T1000 (cell line): ENCODE results near the gene SRC.

Experiments
- DNase-seq: peaks from one replicate; lab custom pipeline; 2025; ENCODE audit warnings: mixed read lengths; lab: John Stamatoyannopoulos, UW

Gene SRC

DNA sequence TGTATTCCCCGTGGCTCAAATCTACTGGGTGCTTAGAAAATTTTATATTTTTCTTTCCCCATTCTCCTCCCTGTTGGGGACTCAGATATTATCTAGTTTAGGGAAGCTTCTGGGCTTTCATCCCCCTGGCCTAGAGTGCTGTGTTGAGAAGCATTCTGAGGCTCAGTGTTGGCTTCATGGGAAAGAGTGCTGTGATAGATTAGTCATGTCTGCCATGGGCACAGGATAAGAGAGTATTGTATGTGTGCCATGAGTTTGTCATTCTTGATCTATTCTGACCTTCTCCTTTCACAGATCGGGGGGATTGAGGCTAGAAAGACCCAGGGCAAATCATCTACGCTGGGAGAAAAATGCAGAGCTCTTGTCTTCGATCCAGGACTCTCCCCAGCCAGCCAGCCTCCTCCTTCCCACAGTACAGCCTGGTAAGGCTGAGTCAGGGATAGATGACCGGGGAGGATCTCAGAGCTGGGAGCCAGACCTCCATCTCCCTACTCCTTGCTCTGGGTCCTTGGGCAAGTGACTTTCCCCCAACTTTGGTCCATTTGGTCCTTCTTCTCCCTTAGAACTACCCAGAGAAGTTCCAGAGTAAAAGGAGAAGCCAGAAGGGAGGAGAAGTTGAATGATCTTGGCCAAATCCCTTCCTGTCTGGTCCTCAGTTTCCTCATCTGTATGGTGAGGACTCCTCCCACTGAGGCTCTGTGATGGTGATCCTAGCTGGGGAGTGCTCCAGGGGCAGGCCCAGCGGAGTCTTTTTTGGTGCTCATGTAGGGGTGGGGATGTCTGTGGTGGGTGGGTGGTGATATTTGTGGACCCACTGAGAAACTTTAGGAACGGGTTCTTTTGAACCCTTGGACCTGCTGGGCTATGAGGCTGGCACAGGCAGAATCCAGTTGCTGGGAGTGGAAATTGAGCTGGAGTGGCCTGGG lies 5.0 kb downstream of the SRC start:
- no peak for DNase-seq

DNA sequence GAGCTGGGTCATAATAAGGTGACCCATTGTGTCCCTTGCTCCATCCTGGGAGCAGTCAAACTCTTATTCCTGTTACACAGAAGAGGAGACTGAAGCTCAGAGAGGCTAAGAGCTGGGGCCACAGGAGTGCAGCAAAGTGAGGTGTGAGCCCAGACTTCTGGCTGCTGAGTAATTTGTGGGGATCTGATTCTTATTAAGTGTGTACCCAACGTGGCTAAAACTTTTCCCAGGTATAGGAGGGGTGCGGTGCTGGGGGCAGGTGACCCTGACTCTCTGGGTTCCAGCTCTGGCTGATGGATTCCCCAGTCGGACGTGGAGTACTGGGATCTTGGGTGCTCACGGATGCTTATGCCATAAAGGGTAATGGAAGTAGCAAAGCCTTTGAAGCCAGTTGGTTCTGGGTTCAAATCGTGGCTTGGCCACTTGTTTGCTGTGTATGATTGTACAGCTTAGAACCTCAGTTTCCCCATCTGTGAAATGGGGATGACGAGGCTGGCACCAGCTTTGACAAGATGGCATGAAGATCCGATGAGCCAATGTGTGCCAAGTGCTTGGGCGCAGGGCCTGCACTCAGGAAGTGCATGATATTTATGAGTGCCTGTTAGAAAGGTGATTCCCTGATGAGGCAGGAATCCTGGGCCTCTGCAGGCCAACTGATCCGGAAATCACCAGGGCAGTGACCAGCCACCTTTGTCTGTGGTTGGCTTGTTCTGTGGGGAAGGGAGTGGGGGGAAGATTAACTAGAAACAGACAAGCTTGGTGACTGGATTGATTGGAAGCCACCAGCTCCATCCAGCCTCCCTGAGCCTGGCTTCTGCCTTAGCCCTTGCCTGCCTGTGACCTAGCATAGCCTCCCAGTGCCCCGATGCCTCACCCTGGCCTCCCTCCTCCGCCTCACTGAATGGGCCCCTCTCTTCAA lies 6.0 kb downstream of the SRC start:
- DNase-seq: no peak

DNA sequence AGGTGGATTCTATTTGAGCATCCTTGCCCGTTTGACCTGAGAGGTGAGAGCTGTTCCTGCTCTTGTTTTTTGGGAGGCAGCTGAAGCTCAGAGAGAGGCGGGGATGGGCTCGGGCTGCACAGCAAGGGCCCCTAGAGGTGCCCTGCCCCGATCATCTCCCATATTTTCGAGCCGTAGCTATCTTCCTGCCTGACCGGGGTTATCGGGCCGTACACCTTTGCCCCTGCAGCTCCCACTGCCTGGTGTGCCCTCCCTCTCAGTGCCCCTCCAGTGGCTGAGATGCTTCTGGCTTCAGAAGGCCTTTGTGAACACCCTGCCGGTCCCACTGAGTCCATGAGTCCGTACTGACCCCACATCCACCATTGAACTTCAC lies 6.7 kb downstream of the SRC start:
- no peak for DNase-seq

DNA sequence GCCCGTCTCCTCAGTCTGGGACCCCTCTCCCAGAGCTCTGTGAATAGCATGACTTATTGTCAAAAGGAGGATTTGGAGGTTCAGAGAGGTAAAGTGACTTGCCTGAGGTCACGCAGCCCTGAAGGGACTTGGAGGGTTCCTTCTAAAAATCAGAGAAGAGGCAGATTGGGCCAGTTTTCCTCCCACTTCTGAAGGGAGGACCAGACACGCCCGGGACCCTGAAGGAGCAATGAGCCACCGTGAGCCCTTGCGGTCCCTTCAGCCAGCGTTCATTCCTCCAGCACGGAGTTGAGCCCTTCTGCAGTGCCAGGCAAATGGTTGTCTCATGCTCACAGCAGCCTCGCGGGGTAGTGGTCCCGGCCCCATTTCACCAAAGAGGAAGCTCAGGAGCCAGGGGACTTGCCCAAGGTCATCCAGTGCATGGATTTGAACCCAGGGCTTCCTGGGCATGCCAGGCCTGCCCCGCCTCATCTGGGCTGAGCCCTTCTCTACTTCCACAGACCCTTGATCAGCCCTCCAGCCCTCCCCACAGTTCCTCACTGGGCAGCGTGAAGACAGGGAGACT lies 7.4 kb downstream of the SRC start:
- no peak for DNase-seq

DNA sequence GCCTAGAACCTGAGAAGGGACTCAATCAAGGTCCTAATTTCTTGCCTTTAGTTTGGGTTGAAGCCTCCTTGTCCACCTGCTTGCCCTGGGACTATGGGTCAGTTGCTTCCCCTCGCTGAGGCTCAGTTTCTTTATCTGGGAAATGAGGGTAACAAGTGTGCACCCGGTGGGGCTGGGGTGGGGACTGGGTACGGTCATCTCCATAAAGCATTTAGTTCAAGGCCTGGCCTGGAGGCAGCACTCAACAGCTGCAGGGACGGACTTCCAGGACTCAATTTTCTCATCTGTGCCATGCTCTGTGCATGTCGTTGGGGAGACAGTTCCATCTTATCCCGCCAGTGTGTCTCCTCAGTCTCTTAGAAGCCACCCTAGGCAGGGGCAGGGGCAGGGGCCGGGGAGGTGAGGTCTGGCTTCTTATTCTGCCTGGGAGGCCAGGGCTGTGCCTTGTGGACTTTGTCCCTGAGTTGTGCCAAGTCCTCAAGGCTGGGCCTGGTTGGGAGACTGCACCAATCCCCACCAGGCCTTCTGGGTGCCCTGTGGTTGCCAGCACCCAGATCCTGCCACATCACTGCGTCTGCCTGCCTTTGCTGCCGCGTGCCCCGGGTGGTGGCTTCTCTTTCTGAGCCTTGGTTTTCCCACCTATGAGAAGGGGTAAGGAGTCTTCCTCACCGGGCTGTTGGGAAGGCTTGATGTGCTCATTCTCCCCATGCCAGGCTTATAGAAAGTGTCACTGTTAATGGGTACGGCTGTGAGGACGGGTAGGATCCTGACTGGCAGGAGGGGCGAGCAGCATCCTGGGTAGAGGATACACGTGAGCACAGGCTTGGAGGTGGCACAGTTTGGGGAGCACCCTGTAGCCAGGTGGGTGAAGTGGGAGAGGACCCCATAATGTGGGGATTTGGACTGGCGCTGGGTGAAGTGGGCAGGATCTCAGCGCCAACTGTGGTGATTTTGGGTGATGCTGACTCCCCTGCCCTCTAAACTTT lies 8.6 kb downstream of the SRC start:
- no peak for DNase-seq

DNA sequence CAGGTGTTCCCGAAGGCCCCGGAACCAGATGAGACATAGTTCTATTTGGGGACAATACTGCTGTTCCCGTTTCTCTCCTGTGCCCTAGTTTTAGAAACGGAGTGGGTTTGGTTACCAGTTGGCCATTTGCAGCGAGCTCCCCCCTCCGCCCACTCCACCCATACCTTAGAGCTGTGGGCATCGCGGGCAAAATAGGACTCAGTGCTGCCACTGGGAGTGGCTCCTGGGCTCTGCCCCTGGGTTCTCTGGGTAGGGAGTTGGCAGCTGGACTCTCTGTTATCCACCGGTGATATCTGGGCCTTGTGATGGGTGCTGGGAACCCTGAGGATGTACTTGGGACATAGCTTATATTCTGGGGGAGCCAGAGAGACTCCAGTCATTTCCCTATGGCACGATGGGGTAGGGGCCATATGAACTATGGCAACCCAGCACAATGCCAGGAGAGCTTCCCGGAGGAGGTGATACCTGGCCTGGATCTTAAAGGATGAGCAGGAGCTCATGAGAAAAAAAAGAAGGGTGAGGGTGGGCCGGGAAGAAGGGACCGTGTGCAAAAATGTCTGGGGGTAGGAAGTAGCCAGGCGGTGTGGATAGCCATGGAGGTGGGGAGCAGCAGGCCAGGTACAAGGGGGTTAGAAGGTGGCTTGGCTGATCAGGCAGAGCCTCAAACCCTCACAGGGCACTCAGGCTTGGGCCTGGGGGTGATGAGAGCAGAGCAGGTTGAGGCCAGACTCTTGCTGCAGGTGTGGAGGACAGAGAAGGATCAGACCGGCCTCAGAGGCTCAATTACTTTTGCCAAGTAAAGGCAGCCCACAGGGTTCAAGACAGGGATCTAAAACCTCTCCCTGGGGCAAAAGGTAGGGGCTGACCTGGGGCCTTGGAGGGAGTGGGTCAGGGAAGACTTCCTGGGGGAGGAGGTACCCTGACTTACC lies 9.6 kb downstream of the SRC start:
- no peak for DNase-seq

DNA sequence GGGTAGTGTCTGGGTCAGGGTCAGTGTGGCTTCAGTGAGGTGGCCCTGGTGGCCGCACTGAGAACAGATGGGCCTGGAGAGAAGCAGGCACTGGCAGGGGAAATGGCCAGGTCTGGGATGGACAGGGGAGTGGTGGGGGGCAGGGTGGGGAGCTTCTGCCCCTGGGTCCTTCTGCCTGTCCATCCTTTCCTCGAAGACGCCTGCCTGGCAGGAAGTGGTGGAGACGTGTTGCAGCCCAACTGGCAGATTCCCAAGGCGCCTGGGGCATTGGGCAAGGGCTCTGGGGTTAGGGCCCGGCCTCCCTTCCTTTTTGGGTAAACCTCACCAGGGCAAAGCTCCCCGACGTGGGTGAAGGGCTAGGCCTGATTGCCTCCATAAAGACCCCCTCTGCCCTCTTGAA lies 10.4 kb downstream of the SRC start:
- DNase-seq: no peak

DNA sequence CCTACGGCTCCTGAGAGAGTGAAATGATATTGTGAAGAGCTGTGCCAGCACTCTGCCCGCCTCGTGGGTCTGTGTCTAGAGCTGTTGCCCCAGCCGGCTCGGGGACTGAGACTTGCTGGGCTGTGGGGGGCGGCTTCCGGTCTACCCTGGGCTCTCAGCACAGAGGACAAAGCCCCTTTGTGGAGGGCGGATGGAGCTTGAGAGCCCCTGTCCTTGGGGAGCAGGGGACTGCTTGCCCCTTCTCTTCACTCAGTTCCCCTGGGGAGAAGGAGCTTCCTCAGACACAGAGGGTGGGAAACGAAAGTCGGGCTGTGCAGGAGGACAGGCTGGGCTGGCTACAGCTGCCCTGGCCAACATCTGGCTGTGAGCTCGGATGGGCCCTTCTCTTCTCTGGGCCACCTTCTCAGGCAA lies 11.0 kb downstream of the SRC start:
- no peak for DNase-seq

DNA sequence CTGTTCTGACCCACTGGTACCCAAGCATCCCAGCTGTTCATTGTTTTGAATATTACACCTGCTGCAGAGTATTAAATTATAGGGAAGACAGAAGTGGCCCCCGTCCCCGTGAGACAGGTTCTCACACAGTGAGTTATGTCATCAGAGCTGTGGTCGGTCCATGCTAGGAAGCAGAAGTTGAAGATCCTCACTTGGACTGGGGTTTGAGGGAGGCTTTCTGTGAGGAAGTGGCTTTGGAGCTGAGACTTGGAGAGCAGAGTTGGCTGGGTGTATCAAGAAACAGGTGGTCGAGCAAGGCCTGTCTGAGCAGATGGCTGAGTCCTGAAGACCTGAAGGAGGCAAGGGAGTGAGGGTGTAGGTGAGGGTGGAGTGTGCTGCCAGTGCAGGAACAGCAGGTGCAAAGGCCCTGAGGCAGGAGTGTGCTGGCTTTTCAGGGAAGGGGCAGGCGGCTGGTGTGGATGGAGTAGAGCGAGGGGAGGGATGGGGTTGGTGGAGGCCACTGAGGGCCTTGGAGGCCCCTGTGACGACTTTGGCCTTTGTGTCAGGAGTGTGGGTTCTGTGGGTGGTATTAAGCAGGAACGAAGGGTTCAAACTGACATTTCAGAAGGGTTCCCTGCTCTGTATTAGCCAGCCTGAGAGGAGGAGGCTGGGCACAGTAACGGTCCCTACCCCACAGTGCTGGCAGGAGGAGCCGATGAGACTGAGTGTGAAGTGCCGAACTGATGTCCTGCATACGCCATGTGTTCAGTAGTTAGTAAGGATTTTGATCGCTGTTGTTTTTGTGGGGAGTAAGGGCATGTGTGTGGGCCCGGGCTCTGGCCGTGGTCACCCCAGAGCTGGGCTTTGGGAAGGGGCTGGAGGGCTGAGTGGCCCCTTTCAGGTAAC lies 11.8 kb downstream of the SRC start:
- no peak for DNase-seq

DNA sequence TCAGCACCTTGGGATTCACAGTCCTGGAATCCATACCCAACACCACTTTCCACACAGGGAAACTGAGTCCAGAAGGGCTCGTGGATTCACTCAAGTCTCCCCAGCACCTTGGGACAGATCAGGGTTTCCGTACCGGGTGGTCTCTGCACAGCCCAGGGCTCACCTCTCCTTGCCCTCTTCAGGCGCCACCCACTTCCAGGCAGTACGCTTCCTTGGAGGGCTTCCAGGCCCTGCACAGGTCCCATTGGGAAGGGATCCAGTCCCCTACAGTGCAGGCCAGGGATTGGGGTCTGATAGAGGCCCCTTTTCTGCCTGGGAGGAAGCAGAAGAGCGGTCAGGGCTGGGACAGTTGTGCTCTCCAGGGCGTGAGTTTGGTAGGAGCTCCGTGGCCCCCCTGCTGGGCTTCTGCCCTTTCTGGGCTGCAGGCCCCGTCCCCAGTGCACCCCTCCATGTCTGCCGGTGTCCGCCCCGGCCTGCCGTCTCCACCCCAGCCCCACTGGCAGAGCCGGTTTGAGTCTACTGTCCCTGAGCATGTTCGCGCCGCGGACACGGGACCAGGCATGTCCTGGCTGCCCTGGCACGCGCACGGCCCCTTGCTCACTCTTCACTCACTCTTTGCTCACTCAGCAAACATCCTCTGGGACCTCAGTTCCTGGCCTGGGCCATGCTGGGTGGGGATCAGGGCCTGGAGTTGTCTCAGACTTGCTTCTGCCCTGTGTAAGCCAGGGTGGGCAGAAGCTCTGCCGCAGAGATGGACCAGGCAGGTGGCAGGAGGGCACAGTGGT lies 12.6 kb downstream of the SRC start:
- no peak for DNase-seq

DNA sequence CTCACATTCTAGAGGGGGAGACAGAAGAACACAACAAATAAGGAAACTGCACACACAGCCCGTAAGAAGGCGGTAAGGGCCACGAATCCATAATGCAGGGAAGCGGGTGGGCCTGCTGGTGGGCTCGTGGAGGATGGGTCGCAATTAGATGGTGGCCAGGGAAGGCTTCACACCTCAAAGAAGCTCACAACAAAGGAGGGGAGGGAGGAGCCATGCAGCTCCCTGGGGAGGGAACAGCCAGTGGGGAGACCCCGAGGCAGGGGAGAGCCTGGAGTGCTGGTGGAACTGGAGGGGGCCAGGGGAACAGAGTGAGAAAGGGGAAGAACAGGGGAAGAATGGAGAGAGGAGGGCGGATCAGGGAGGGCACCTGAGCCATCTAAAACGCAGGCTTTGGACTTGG lies 13.4 kb downstream of the SRC start:
- DNase-seq: no peak

DNA sequence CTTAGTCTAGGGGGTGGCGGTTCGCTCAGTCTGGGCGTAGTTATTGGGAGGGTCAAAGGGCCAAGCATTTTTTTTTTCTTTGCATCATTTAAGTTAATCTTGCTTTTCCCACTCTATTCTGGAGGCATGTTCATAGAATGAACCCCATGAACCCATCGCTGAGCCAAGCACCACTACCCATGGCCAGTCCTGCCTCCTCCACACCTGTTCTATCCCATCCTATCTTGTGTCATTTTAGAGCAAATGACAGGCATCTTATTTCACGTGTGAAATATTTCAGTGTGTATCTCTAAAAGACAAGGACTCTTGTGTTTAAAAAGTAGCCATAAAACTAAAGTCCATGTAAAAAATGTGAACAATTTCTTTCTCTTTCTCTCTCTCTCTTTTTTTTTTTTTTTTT lies 13.9 kb downstream of the SRC start:
- no peak for DNase-seq

DNA sequence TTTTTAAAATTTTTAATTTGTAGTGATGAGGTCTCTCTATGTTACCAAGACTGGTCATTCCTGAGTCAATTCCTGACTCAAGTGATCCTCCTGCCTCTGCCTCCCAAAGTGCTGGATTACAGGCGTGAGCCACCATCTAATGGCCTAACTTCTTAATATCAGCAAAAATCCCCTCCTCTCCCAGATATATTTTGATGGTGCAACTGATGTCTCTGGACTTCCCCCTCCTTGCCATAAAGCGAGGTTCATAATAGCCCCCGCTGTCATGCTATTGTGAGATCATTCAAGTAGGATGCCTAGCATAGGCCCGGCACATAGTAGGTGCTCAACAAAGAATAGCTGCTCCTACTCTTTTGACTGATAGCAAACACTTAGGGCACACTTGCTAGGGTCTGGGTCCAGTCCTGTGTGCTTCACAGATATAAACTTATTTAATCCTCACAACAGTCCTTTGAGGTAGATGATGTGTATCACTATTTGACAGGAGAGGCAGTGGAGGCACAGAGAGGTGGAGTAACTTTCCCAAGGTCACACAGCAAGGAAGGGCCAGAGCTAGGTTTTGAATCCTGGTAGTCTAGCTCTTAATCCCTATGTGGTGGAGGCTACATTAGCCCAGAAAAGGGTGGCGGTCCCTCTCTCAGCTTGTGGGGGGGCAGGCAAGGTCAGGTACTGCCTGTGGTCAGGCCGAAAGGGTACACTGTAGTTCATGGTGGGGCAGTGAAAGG lies 14.6 kb downstream of the SRC start:
- no peak for DNase-seq

DNA sequence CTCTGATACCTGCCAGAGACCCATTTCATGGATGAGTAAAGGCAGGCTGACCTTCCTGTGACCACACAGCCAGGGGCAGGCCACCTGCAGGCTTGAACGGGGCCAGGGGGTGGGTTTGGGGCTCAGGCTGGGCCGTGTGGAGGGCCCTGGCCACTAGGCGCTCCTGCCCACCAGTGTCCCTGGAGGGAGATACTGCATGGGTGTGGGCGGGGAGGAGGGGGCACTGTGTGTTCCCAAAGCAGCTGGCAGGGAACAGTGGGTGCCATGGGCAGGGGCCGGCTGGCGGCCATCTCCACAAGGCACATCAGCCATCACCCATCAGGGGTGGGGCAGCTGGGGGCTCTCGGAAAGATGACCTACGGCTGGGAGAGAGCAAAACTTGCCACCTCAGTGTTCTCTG lies 15.4 kb downstream of the SRC start:
- DNase-seq: no peak

DNA sequence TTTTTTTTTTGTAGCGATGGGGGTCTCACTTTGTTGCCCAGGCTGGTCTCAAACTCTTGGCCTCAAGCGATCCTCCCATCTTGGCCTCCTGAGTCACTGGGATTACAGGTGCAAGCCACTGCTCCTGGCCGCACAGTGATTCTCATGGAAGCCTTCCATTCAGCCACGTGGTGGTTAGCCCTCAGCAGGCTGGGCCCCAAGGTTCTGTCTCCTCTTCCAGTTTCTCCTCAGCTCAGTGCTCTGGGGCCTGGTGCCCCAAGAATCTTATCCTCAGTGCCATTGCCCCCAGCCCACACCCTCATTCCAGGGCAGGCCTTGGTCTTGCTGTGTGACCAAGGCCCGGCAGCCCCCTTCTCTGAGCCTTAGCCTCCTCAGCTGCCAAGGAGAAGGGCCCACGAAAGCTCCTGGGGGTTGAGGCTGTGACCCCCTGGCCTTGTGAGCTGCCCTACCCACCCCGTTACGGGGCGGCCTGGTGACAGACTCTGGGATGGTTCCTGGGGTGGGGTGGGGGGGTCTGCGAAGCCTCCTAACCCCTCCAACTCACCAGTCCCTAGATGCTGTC lies 16.4 kb downstream of the SRC start:
- DNase-seq: no peak

DNA sequence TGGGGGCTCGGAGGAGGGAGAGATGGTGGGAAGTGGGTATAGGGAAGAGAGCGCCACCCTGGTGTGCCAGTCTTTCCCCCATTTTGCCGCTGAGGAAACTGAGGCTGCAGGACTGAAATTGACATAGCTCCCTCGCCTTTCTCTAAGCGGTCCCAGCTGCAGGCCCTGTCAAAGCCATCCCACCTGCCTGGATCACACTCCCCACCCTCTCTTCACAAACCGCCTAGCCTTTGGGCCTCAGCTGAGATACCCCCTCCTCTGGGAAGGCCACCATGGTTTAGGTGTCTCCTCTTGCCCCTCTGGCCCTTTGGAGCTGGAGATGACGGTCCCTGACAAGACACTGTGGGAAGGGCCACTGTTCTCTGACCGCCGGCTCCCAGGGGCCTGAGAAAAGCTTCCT lies 16.9 kb downstream of the SRC start:
- DNase-seq: no peak

DNA sequence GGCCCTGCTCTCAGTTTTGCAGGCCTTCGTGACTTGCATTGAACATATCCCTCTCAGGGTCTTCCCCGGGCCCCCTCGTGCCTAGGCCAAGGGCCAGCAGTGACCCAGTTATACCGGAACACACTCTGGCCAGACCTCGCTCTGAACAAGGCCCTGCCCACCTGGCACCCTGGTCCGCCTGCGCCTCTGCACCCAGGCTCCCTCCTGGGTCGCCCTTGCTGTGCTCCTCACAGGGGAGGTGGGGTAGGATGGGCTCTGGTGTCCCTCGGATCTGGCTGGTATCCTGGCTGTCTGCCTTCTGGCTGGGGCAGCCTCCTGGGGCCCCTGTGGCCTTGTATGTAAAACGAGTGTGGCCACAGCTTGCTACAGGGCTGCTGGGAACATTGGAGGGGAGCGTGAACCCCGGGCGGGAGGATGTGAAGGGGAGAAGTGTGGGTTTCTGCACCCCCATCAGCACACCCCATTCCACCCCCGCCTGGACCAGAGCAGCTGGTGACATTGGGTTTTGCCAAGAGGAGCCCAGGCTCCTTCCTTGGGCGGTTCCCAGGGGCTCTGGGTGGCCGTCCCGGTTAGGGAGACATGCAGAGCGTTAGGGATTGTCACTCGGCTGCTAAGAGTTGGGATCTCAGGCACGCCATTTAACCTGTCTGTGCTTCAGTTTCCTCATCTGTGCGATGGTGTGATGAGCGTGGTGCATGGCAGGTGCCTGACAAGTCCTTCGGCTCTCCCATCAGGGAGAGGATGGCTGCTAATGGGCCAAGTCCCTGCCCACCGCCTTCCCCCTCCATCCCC lies 17.5 kb downstream of the SRC start:
- DNase-seq: no peak
